Chondrocyte (in vitro differentiated cells): ENCODE results near the gene VIL1. TPM values are rescaled to one million over a fixed set of nuclear protein-coding genes. Genes with fewer than 3 reads are reported as not detected.

Experiments
- DNase-seq: peaks from one replicate; pipeline ENCODE4 v3.0.0; 2021; ENCODE audit warnings: mixed read lengths, low spot score
- H3K27ac Mint-ChIP-seq: one replicate; pipeline ENCODE4 v1.8.0; 2021; ENCODE audit warnings: mild to moderate bottlenecking, moderate library complexity, mixed read lengths; ENCODE audit not compliant: unreplicated experiment
- H3K27me3 Mint-ChIP-seq: 2 replicates; pipeline ENCODE4 v1.8.0; 2021; ENCODE audit warnings: low read depth, mixed read lengths
- H3K36me3 Mint-ChIP-seq: 2 replicates; pipeline ENCODE4 v1.8.0; 2021; ENCODE audit warnings: low read depth, mixed read lengths
- H3K4me1 Mint-ChIP-seq: 2 replicates; pipeline ENCODE4 v1.8.0; 2021; ENCODE audit warnings: low read depth, mild to moderate bottlenecking, mixed read lengths
- H3K4me3 Mint-ChIP-seq: one replicate; pipeline ENCODE4 v1.8.0; 2021; ENCODE audit warnings: mild to moderate bottlenecking, moderate library complexity, mixed read lengths; ENCODE audit not compliant: unreplicated experiment
- H3K9me3 Mint-ChIP-seq: 2 replicates; pipeline ENCODE4 v1.8.0; 2021; ENCODE audit warnings: low read depth, mixed read lengths
- total RNA-seq: library from RNA; stranded (reverse); gene quantifications from 3 replicates; pipeline ENCODE4 v1.2.1, GENCODE V29; 2021
- TF ChIP-seq, protein P1 (sequence below): fragments of 200-600 bp; sonication (generic); IDR thresholded peaks from 2 replicates; pipeline ENCODE4 v1.5.0; 2021; ENCODE audit warnings: antibody characterized with exemption, mild to moderate bottlenecking, moderate library complexity

VIL1 gene
- total RNA-seq, 1 donor from 2014 or later, result not detected

DNA sequence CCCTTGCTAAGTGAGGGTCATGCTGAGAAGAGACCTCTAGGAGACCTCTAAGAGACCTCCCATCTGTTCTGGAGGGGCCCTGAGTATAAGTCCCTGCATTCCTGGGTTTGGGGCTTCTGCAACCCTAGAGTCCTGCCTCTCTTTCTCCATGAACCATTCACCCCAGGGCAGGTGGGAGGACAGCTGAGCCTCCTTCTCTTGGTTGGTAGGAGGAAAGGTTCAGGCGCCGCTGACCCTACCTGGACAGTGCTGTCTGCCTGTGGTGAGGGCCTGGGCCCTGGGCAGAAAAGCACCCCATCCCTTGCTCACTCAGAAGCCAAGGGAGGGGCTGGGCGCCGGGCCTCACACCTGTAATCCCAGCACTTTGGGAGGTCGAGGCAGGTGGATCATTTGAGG, 604 bp upstream of the VIL1 start:
- TF ChIP-seq, protein P1, sequence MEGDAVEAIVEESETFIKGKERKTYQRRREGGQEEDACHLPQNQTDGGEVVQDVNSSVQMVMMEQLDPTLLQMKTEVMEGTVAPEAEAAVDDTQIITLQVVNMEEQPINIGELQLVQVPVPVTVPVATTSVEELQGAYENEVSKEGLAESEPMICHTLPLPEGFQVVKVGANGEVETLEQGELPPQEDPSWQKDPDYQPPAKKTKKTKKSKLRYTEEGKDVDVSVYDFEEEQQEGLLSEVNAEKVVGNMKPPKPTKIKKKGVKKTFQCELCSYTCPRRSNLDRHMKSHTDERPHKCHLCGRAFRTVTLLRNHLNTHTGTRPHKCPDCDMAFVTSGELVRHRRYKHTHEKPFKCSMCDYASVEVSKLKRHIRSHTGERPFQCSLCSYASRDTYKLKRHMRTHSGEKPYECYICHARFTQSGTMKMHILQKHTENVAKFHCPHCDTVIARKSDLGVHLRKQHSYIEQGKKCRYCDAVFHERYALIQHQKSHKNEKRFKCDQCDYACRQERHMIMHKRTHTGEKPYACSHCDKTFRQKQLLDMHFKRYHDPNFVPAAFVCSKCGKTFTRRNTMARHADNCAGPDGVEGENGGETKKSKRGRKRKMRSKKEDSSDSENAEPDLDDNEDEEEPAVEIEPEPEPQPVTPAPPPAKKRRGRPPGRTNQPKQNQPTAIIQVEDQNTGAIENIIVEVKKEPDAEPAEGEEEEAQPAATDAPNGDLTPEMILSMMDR, result no peak
- no peak for DNase-seq
- no peaks in the 10 kb centered on the region for H3K9me3 Mint-ChIP-seq
- H3K4me1 Mint-ChIP-seq, result no peaks in the 10 kb centered on the region
- H3K27me3 Mint-ChIP-seq, result no peaks in the 10 kb centered on the region
- H3K36me3 Mint-ChIP-seq, result no peaks in the 10 kb centered on the region
- H3K4me3 Mint-ChIP-seq, result no peak overlapping the region
- no peak overlapping the region for H3K27ac Mint-ChIP-seq

DNA sequence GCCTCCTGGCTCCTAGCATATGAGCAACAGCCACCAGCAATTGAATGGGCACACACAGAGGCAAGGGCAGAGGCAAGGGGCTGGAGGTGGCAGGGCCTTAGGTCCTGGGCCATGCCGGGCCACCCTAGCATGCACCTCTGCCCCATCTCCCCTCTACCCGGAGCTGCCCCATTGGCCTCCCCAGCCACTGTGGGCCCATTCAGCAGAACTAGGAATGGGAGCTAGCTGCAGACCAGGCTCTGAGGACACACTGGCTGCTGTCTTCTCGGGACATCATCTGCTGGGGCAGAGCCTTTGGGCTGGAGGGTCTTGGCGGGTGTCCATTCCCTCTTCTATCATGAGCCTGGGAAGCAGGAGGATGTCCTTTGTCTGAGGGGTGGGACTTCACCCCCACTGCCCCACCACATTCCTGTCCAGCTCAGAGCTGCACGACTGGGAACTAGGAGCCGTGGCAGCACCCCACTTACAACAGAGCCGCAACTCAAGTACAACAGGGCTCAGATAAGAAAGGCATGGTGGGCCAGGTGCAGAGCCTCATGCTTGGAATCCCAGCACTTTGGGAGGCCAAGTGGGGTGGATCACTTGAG, 800 bp downstream of the VIL1 start:
- Mint-ChIP-seq H3K27me3 (no peaks in the 10 kb centered on the region), H3K4me1 (no peaks in the 10 kb centered on the region), H3K9me3 (no peaks in the 10 kb centered on the region), H3K4me3 (no peak overlapping the region), H3K36me3 (no peaks in the 10 kb centered on the region), H3K27ac (no peak overlapping the region)
- no peak for DNase-seq
- TF ChIP-seq, protein P1, result no peak

DNA sequence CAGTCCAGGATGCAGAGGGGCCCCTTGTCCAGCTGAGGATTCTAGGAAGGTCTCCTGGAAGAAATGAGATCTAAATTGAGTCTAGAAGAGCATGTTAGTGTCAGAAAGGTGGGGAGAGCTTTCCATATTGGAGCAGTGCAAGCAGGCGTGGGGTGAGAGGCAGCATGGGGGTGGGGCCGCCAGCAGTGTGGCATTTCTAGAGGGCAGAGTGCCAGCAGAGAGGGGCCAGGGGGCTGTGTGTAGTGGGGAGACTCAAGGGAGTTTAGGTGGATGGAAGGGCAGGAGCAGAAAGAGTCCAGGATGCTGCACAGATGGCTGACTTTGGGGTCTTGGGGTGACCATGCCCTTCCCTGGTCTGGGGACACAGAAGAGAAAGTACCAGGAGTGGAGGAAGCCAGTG, 2.1 kb downstream of the VIL1 start:
- Mint-ChIP-seq H3K27ac (no peak overlapping the region), H3K9me3 (no peaks in the 10 kb centered on the region), H3K4me1 (no peaks in the 10 kb centered on the region), H3K4me3 (no peak overlapping the region), H3K27me3 (no peaks in the 10 kb centered on the region), H3K36me3 (no peaks in the 10 kb centered on the region)
- no peak for DNase-seq
- TF ChIP-seq, protein P1, result no peak

DNA sequence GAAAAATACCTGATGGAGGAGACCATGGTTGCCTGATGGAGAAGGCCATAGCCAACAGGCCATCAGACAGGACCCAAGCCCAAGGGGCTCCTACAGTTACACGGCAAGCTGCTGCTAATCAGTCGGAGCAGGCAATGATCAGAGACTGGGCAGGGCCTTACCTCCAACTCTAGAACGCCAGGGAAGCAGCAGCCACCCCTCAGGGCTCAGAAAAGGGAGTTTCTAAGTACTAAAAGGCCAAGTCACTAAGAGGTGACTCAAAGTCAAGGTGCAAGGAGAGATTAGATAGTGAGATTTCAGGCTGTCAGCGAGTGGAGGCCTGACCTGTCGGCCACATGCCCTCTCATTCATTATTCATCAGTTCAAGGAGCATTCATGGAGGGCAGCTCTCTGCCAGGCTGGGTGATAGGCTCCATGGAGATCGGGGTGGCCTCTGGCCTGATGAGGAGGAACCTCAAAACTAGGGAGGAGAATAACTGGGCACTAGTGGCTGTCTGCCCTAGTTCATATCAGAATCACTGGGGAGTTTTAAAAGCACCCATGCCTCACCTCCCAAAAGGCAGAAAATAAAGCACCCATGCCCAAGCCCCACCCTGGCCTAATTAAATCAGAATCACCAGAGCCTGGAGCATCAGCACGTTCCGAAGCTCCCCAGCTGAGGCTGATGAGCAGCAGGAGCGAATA, 3.6 kb downstream of the VIL1 start:
- DNase-seq, result no peak
- no peaks in the 10 kb centered on the region for H3K27me3 Mint-ChIP-seq
- H3K9me3 Mint-ChIP-seq, result no peaks in the 10 kb centered on the region
- H3K27ac Mint-ChIP-seq, result no peak overlapping the region
- no peak overlapping the region for H3K4me3 Mint-ChIP-seq
- no peaks in the 10 kb centered on the region for H3K4me1 Mint-ChIP-seq
- H3K36me3 Mint-ChIP-seq, result no peaks in the 10 kb centered on the region
- TF ChIP-seq, protein P1, result no peak

DNA sequence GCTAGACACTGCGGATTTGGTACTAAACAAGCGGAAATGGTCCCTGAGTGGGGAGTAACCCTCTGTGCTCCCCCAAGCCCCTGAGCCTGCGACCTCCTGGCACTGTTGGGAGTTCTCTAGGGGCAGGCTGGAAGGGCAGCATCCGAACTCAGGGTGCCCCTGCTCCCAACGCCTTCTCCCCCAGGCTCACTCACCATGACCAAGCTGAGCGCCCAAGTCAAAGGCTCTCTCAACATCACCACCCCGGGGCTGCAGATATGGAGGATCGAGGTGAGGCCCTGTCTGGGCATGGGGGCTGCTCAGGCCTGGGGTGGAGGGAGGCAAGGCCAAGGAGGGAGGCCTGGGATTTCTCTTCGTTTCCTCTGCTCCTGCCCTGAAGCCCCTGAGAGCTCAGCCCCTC, 4.7 kb downstream of the VIL1 start:
- Mint-ChIP-seq H3K27me3 (no peaks in the 10 kb centered on the region), H3K4me1 (no peaks in the 10 kb centered on the region), H3K27ac (no peak overlapping the region), H3K36me3 (no peaks in the 10 kb centered on the region), H3K9me3 (no peaks in the 10 kb centered on the region), H3K4me3 (no peak overlapping the region)
- TF ChIP-seq, protein P1, result no peak
- DNase-seq, result no peak
